Right atrium auricular region (tissue), 2 donors: ENCODE measurements around the gene PRRT1B. TPM values are rescaled to one million over a fixed set of nuclear protein-coding genes. Genes with fewer than 3 reads are reported as not detected.

Experiments
- DNase-seq: peaks from one replicate; pipeline ENCODE4 v3.0.0-alpha.2; 2019; ENCODE audit warnings: low spot score
- H3K27ac ChIP-seq, 2 donors: fragments of 200-600 bp; sonication (generic); 1 replicate in 1 of 2; 2 replicates in 1 of 2; pipeline ENCODE4 v1.5.1; 2016 to 2019
- H3K27me3 ChIP-seq, 2 donors: fragments of 200-600 bp; sonication (generic); one replicate each; pipeline versions ENCODE4 v1.5.1 to v1.6.0; 2017 to 2019
- H3K36me3 ChIP-seq: fragments of 200-600 bp; sonication (generic); one replicate; pipeline ENCODE4 v1.5.1; 2016
- H3K4me1 ChIP-seq, 2 donors: fragments of 200-600 bp; sonication (generic); one replicate each; pipeline versions ENCODE4 v1.5.1 to v1.6.0; 2017 to 2019
- H3K4me3 ChIP-seq, 2 donors: fragments of 200-600 bp; sonication (generic); 1 replicate in 1 of 2; 2 replicates in 1 of 2; pipeline ENCODE4 v1.5.1; 2017 to 2019; ENCODE audit warnings: mild to moderate bottlenecking in 1 of 2, moderate library complexity in 1 of 2
- H3K9me3 ChIP-seq, 2 donors: fragments of 200-600 bp; sonication (generic); one replicate each; pipeline ENCODE4 v1.5.1; 2019
- CTCF ChIP-seq, 2 donors: fragments of 200-600 bp; sonication (generic); IDR thresholded peaks; one replicate each; pipeline ENCODE4 v1.5.1; 2019; ENCODE audit warnings: antibody characterized with exemption in 2 of 2
- total RNA-seq, 2 donors: library from RNA; depleted of rRNA; stranded (reverse); fragments of >200 nt; gene quantifications; one replicate each; pipeline ENCODE4 v1.1.0, GENCODE V29; 2016

PRRT1B gene
- total RNA-seq, 2 donors from 2014 or later, result not detected

- H3K36me3 ChIP-seq, result peaks cover 95% of the 10 kb centered on the region
- H3K27ac ChIP-seq, result no peak overlapping the region
- TF ChIP-seq CTCF (IDR thresholded peaks at IDR 0.05), result no peak
- DNase-seq, result no peak
- H3K4me1 ChIP-seq, result peaks cover 0 to 4% of the 10 kb centered on the region in 2 donors
- H3K9me3 ChIP-seq, result no peaks in the 10 kb centered on the region
- no peak overlapping the region for H3K4me3 ChIP-seq
- no peaks in the 10 kb centered on the region for H3K27me3 ChIP-seq
Measured at GRCh38 chr9:131523451-131524435, 21.6 kb upstream of the PRRT1B start.

GRCh38 chr9:131524665-131525315 is 20.5 kb upstream of the PRRT1B start:
- peaks cover 0 to 9% of the 10 kb centered on the region in 2 donors for H3K4me1 ChIP-seq

GRCh38 chr9:131525643-131526565 is 19.4 kb upstream of the PRRT1B start:
- DNase-seq, result no peak

More at GRCh38 chr9:131524665-131525315, 20.5 kb upstream of the PRRT1B start:
- Histone ChIP-seq H3K9me3 (no peaks in the 10 kb centered on the region), H3K27ac (no peak overlapping the region), H3K4me3 (no peak overlapping the region), H3K36me3 (peaks cover 95% of the 10 kb centered on the region), H3K27me3 (no peaks in the 10 kb centered on the region)
- DNase-seq, result no peak
- TF ChIP-seq CTCF (IDR thresholded peaks at IDR 0.05), result no peak

GRCh38 chr9:131528186-131528585 is 17.1 kb upstream of the PRRT1B start:
- peaks cover 62% of the 10 kb centered on the region for H3K36me3 ChIP-seq
- TF ChIP-seq CTCF (IDR thresholded peaks at IDR 0.05), result no peak
- DNase-seq, result no peak

More at GRCh38 chr9:131525643-131526565, 19.4 kb upstream of the PRRT1B start:
- Histone ChIP-seq H3K27ac (peak overlapping the region; percentile 5 to 22), H3K36me3 (peaks cover 84% of the 10 kb centered on the region), H3K4me3 (no peak overlapping the region), H3K9me3 (no peaks in the 10 kb centered on the region), H3K27me3 (no peaks in the 10 kb centered on the region), H3K4me1 (peaks cover 0 to 17% of the 10 kb centered on the region in 2 donors)
- TF ChIP-seq CTCF (IDR thresholded peaks at IDR 0.05), result no peak

GRCh38 chr9:131528886-131529505 is 16.3 kb upstream of the PRRT1B start:
- no peak overlapping the region for H3K4me3 ChIP-seq
- peaks cover 0 to 21% of the 10 kb centered on the region in 2 donors for H3K4me1 ChIP-seq
- H3K9me3 ChIP-seq, result no peaks in the 10 kb centered on the region
- peaks cover 54% of the 10 kb centered on the region for H3K36me3 ChIP-seq
- no peak overlapping the region for H3K27ac ChIP-seq
- no peaks in the 10 kb centered on the region for H3K27me3 ChIP-seq
- no peak for TF ChIP-seq CTCF (IDR thresholded peaks at IDR 0.05)
- no peak for DNase-seq

More at GRCh38 chr9:131528186-131528585, 17.1 kb upstream of the PRRT1B start:
- H3K4me3 ChIP-seq, result no peak overlapping the region
- peaks cover 0 to 21% of the 10 kb centered on the region in 2 donors for H3K4me1 ChIP-seq
- H3K9me3 ChIP-seq, result no peaks in the 10 kb centered on the region
- no peaks in the 10 kb centered on the region for H3K27me3 ChIP-seq
- H3K27ac ChIP-seq, result no peak overlapping the region
